Hematopoietic multipotent progenitor cell (in vitro differentiated cells): ENCODE measurements around the gene HTR3D. TPM values are rescaled to one million over a fixed set of nuclear protein-coding genes. Genes with fewer than 3 reads are reported as not detected.
"Not testable (repeated sequence)": the region's sequence is repeated elsewhere in the genome, so short reads cannot be mapped to it uniquely, and the experiment has no call there.

Experiments used
- DNase-seq, 3 donors: peaks; one replicate each; pipeline ENCODE4 v3.0.0-alpha.2; 2011 to 2015; ENCODE audit warnings: low read depth in 2 of 3, low spot score in 2 of 3
- total RNA-seq: library from RNA; depleted of rRNA; stranded (reverse); fragments of >200 nt; gene quantifications from one replicate; pipeline ENCODE4 v1.2.3, GENCODE V29; 2012

HTR3D gene
- not detected for total RNA-seq

- peak in 2 of 3 donors; percentile 12 to 21 for DNase-seq
These were observed at the start of gene HTR3D for GRCh38 chr3:184031187-184031792. TSS of gene HTR3D (plus strand) at chr3:184031742. CDS start at chr3:184031742, 0 bp downstream.

DNA sequence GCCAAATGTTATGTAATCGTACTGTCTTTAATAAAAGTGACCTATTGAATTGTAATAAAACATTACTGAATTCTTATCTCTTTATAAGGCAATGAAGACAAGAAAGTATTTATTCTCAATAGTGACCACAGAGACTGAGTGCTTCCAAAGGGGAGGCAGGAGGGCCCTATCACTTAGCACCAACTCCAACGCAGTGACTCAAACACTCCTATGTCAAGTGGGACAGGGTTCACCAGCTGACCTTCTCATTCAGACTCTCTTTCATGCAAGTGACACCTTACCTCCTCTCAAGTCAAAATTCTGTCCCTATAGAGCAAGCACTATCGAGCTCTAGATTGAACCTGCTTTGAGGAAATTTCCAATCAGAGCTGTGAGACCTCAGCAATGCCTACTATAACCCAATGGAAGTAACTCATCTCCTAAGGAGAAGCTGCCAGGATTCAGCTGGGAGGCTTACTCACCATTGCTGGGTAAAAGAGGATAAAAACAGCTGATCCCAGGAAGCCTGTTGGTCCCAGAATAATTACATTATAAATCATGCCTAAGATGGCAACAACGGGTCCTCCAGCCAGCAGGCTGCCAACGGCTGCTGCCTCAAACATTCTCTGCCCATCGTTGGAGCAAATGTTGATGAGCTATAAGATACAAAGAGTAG is 49.4 kb upstream of the HTR3D start:
- DNase-seq = no peak

DNA sequence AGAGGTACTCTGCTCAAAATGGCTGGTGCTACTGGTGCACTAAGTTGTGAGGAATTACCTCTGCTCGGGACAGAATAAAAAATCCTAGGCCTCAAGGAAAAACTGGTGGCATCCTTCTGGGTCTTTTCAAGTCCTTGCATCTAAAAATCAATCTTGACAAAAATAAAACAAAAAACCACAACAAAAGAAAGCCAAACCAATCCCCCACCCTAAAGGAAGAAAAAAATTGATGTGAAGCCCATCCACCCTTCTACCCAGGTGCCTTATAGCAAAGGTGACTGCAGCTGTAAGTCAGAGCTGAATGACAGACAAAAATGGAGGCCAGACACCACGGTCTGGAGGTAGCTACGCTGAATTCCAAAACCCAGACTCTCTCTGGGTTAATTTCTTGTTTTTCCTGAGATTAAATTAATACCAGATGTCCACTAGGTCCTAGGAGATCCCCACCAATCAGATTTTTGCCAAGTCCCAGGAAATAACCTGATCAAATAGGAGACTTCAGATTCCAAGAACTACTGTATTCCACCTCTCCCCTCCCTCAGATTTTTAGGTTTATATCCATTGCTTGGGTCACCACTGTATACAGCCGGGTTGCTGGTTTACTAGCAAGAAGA is 47.3 kb upstream of the HTR3D start:
- no peak for DNase-seq

GRCh38 chr3:183984749-183985729 is 46.5 kb upstream of the HTR3D start:
- no peak for DNase-seq

DNA sequence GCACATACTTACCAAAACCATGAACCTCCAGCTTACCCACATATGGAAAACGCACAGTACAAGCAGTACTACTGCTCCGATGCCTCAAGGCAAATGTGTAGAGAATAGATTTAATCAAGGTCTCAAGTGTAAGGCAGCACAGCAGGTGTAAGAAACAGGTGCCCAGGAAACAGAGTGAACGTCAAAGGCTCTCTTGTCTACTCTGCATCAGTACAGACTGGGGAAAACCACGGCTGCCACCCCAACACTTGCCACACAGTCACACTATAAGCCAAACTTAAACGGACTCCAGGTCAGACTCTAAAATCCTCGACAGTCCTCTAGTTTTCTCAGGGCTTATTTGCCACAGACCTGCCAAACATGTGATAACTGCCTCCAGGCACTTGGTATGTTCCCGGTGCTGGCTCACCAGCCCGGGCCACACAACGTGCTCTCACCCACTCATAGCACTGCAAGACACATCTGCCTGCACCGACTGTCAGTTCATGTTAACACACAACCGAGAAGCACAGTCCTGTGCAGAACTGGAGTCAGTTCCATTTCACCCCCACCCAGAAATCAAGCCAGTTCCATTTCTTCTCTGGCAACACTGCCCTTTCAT is 44.4 kb upstream of the HTR3D start:
- no peak for DNase-seq

DNA sequence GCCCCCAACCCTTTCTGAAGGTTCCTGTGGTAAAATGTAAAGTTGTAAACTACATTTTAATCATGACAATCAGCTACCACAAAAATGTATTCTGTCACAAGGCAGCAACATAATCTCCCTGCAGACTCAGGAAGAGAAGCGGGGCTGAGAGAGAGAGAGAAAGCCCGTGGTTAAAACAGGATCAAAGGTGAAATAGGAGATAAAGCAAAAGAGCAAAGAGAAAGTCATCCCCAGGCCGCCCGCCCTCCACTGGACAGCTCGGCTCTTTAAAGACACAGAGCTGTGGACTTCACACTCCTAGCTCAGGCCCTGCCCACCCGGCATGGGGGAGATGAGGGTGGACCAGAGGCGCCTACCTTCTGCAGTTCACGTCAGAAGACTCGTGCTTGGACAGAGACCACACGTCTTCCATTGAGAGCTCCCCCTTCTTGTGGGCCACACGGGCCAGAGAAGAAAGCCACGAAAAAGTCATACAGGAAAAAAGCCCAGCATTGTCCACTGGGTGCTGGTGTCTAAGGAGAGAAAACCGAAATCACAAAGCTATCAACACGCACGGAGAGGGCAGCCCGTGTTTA is 43.2 kb upstream of the HTR3D start:
- peak in 2 of 3 donors; percentile 44 to 77 for DNase-seq

GRCh38 chr3:183991403-183991802 is 40.1 kb upstream of the HTR3D start:
- no peak for DNase-seq

DNA sequence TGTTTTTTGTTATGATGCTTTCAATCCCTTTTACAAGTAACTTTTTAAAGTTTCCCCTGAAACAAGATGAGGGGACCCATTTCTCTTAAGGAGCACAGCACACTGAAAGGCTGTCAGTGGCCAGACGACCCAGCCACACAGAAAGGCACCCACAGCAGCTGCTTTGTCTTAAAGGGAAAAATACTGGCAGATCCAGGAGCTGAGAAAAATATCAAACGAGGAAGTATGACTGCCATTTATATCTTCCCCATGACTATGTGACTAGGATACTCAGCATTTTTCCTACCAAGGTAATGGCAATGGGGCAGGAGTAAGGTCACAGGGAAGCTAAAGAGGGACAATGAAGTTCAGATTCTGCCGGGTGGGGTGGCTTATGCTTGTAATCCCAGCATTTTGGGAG is 29.8 kb upstream of the HTR3D start:
- DNase-seq = no peak

GRCh38 chr3:184002469-184002868 is 29.1 kb upstream of the HTR3D start:
- no peak for DNase-seq

DNA sequence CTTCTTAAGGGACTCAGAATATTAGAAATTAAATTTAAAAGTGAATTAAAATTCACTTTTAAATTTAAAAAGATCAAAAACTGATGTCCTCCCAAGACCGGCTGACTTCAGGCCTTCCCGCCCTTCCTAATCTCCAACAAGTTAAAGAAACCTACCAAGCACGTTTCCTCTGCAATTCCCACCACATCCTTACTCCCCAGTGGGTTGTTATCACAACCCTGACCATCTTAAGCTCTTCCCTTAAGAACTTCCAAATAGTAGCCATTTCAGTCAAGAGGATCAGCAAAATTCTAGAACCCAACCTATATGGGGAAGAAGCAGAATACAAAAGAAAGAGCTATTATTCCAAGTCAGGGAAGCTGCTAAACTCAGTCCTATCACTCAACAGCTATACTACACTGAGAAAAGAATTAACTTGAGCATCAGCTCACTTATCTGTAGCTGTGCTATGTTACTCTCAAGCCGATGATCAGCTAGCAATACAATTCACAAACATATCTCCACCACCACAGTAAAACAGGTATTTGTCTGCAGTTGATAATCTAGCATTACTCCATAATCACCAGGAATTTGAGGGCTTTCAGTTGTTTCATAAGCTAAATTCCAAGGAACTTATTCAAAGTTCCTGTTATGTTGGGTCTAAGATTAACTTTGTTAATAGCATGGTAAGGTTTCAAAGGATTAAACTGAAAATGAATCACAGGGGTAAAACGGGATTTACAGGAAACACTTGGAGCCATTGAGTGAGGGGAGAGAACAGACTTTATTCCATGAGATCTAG is 28.2 kb upstream of the HTR3D start:
- DNase-seq = no peak

- no peak for DNase-seq
These were observed 27.1 kb upstream of the HTR3D start for GRCh38 chr3:184004476-184004875.

GRCh38 chr3:184005941-184006507 is 25.5 kb upstream of the HTR3D start:
- peak in 2 of 3 donors; percentile 69 to 83 for DNase-seq

DNA sequence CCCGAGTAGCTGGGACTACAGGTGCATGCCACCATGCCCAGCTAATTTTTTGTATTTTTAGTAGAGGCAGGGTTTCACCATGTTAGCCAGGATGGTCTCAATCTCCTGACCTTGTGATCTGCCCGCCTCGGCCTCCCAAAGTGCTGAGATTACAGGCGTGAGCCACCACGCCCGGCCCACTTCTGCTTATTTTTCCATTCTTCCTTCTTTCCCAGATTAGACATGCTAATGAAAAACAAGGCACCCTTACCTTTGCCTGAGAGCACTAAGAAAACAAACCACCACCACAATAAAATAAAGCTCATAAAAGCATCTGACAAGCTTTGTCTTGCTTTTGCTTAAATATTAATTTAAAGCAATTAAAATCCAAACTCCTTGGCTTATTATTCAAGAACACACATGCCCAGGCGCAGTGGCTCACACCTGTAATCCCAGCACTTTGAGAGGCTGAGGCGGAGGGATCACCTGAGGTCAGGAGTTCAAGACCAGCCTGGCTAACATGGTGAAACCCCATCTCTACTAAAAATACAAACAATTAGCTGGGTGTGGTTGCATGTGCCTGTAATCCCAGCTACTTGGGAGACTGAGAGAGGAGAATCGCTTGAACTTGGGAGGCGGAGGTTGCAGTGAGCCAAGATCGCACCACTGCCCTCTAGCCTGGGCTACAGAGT is 24.3 kb upstream of the HTR3D start:
- DNase-seq = not testable (repeated sequence)

GRCh38 chr3:184008161-184008560 is 23.4 kb upstream of the HTR3D start:
- DNase-seq = no peak

DNA sequence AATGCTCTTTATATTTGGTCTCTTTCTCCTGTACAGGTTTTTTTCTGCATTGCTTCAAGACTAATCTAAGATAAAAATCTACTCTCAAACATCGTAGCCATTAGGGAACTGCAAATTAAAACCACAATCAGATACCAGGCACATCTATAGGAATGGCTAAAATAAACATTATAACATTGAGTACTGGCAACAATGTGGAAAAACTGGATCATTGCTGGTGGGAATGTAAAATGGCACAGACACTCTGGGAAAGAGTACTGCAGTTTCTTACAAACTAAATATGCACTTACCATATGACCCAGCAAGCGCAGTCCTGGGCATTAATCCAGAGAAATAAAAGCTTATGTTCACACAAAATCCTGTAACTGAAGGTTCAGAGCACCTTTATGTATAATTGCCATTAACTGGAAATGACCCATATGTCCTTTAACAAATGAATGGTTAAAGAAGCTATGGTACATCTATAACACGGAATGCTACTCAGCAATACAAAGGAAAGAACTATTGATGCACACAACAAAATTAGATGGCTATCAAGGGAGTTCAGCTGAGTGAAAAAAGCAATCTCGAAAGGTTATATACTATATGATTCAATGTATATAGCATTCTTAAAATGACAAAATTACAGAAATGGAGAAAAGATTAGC is 20.2 kb upstream of the HTR3D start:
- no peak for DNase-seq

- no peak for DNase-seq
These were observed 19.3 kb upstream of the HTR3D start for GRCh38 chr3:184011937-184012889.
